Liver (tissue), 3 donors: Measurements from ENCODE around the gene B9D1.

Experiments used
- CTCF ChIP-seq: fragments of 150-350 bp; IDR thresholded peaks from 2 replicates; pipeline ENCODE4 v1.5.1; 2017; ENCODE audit warnings: improper control_type of control experiment, low read depth, low read length; ENCODE audit not compliant: missing input control
- EGR1 ChIP-seq, 2 donors: IDR thresholded peaks; 2 replicates each; pipeline ENCODE4 v1.6.1; 2016 to 2018; ENCODE audit warnings: antibody characterized with exemption in 2 of 2, low read depth in 2 of 2
- FOXA1 ChIP-seq: IDR thresholded peaks from 2 replicates; pipeline ENCODE4 v1.6.1; 2016; ENCODE audit warnings: antibody characterized with exemption
- GABPA ChIP-seq, 2 donors: IDR thresholded peaks in 1 of 2; conservative IDR thresholded peaks in 1 of 2; 2 replicates each; pipeline ENCODE4 v1.6.1; 2016; ENCODE audit warnings: antibody characterized with exemption in 2 of 2, mild to moderate bottlenecking in 1 of 2, moderate library complexity in 1 of 2
- JUND ChIP-seq, 2 donors: IDR thresholded peaks; 2 replicates each; pipeline ENCODE4 v1.6.1; 2016; ENCODE audit warnings: antibody characterized with exemption in 2 of 2
- MAX ChIP-seq: IDR thresholded peaks from 2 replicates; pipeline ENCODE4 v1.6.1; 2016; ENCODE audit warnings: antibody characterized with exemption
- RAD21 ChIP-seq, 2 donors: IDR thresholded peaks; 2 replicates each; pipeline ENCODE4 v1.6.1; 2016; ENCODE audit warnings: antibody characterized with exemption in 2 of 2, mild to moderate bottlenecking in 2 of 2
- RXRA ChIP-seq, 2 donors: IDR thresholded peaks; 2 replicates each; pipeline ENCODE4 v1.6.1; 2017 to 2018; ENCODE audit warnings: antibody characterized with exemption in 2 of 2, mild to moderate bottlenecking in 1 of 2
- TAF1 ChIP-seq: conservative IDR thresholded peaks from 2 replicates; pipeline ENCODE4 v1.6.1; 2016; ENCODE audit warnings: antibody characterized with exemption, mild to moderate bottlenecking
- YY1 ChIP-seq: IDR thresholded peaks from 2 replicates; pipeline ENCODE4 v1.6.1; 2016; ENCODE audit warnings: antibody characterized with exemption, mild to moderate bottlenecking
- ZBTB33 ChIP-seq: IDR thresholded peaks from 2 replicates; pipeline ENCODE4 v1.6.1; 2016; ENCODE audit warnings: antibody characterized with exemption
- TF ChIP-seq, protein P1 (sequence below): IDR thresholded peaks from 2 replicates; pipeline ENCODE4 v1.6.1; 2016; ENCODE audit warnings: antibody characterized with exemption, mild to moderate bottlenecking
- TF ChIP-seq, protein P2 (sequence below): IDR thresholded peaks from 2 replicates; pipeline ENCODE4 v1.6.1; 2016; ENCODE audit warnings: antibody characterized with exemption
- donor health status: healthy.
- donor health status: healthy.

DNA sequence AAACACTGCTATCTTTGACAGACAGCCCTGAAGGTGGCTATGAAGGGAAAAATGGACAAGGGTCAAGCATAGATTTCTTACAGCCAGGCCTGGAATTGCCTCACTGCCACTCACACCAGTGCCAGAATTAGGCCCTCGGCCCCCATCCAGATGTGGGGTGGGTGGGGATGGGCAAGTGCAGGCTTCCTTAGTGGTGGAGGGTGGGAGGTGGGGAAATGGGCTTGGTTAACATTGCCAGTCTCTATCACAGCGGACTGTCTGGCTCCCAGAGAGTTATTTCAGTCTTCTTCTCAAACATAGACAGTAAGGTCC lies 24.9 kb downstream of the B9D1 start:
- no peak for TF ChIP-seq CTCF
- TF ChIP-seq RAD21 (IDR thresholded peaks at IDR 0.05), result no peak
- TF ChIP-seq, protein P1, sequence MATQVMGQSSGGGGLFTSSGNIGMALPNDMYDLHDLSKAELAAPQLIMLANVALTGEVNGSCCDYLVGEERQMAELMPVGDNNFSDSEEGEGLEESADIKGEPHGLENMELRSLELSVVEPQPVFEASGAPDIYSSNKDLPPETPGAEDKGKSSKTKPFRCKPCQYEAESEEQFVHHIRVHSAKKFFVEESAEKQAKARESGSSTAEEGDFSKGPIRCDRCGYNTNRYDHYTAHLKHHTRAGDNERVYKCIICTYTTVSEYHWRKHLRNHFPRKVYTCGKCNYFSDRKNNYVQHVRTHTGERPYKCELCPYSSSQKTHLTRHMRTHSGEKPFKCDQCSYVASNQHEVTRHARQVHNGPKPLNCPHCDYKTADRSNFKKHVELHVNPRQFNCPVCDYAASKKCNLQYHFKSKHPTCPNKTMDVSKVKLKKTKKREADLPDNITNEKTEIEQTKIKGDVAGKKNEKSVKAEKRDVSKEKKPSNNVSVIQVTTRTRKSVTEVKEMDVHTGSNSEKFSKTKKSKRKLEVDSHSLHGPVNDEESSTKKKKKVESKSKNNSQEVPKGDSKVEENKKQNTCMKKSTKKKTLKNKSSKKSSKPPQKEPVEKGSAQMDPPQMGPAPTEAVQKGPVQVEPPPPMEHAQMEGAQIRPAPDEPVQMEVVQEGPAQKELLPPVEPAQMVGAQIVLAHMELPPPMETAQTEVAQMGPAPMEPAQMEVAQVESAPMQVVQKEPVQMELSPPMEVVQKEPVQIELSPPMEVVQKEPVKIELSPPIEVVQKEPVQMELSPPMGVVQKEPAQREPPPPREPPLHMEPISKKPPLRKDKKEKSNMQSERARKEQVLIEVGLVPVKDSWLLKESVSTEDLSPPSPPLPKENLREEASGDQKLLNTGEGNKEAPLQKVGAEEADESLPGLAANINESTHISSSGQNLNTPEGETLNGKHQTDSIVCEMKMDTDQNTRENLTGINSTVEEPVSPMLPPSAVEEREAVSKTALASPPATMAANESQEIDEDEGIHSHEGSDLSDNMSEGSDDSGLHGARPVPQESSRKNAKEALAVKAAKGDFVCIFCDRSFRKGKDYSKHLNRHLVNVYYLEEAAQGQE, result no peak
- TF ChIP-seq TAF1, result no peak
- no peak for TF ChIP-seq GABPA (IDR thresholded peaks at IDR 0.05 in 1 of 2, conservative IDR thresholded peaks at IDR 0.05 in 1 of 2)
- TF ChIP-seq FOXA1, result no peak
- TF ChIP-seq MAX, result no peak
- TF ChIP-seq YY1, result no peak
- TF ChIP-seq EGR1 (IDR thresholded peaks at IDR 0.05; ENCODE audit: low read depth in 2 of 2), result no peak
- no peak for TF ChIP-seq ZBTB33
- TF ChIP-seq, protein P2, sequence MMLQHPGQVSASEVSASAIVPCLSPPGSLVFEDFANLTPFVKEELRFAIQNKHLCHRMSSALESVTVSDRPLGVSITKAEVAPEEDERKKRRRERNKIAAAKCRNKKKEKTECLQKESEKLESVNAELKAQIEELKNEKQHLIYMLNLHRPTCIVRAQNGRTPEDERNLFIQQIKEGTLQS, result no peak
- TF ChIP-seq JUND (IDR thresholded peaks at IDR 0.05), result no peak
- no peak for TF ChIP-seq RXRA (IDR thresholded peaks at IDR 0.05)
